HL-60/S4 treated with retinoic acid at 250 ng/mL for 4 days and 3 days (cell line): ENCODE results near the gene WDR72.
"Not testable (repeated sequence)": the region's sequence is repeated elsewhere in the genome, so short reads cannot be mapped to it uniquely, and the experiment has no call there.

Source experiments
- in situ Hi-C: fragments of 300-500 bp; cut with MboI; formaldehyde crosslinking; loops from 2 replicates; pipeline ENCODE4 v1.7.0; 2022; ENCODE audit warnings: low sequenced_read_pairs

Gene WDR72

DNA sequence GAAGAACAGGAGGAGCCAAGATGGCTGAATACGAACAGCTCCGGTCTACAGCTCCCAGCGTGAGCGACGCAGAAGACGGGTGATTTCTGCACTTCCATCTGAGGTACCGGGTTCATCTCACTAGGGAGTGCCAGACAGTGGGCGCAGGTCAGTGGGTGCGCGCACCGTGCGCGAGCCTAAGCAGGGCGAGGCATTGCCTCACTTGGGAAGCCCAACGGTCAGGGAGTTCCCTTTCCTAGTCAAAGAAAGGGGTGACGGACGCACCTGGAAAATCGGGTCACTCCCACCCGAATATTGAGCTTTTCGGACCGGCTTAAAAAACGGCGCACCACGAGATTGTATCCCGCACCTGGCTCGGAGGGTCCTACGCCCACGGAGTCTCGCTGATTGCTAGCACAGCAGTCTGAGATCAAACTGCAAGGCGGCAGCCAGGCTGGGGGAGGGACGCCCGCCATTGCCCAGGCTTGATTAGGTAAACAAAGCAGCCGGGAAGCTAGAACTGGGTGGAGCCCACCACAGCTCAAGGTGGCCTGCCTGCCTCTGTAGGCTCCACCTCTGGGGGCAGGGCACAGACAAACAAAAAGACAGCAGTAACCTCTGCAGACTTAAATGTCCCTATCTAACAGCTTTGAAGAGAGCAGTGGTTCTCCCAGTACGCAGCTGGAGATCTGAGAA lies 218.7 kb downstream of the WDR72 start:
- in situ Hi-C loops: not testable (repeated sequence)

- in situ Hi-C loops: no loop called here
Measured at GRCh38 chr15:53539878-53540277, 219.6 kb downstream of the WDR72 start.

DNA sequence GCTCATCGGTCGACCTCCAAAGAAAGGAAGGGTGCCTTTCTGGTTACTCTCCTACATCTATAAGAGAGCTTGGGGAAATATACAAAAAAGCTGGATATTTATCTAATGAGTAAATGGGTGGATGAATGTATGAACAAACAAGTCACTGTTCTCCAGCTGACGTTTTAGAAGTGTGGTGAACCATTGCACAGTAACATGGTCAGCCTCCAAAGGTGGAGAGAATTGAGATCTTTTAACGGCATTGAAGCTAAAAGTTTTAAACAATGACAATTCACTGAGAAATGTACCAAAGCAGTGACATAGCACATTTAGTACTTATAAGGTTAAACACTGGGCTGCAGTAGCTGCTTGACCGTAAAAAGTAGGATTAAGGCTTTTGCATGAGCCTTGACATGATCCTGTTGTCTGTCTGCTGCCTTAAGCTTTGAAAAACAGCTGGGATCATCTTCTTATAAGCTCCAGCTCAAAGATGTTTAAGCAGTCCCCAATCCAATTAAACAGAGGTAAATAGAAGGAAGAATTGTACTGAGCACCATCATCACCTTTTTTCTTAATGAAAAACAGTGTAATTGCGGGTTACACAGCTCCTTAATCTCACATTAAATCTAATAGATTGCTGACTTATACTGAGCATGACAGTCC lies 222.9 kb downstream of the WDR72 start:
- in situ Hi-C loops: no loop called here

DNA sequence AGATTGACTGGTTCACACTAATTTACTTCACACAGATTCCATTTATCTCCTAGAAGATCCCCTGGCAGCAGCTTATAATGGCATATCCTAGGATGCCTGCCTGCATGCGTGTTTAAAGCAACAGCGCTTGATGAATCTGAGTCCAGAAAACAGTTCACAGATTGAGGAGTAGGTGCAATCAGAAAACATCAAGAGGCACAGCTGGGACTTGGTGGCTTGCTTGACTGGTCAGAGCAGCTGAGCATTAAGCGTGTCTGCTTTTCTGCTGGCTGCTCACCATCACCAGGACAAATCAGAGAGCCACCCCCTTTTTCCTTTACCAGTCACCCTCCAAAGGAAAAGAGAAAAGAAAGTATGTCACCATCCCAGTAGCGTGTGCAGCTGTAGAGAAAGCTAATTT lies 223.6 kb downstream of the WDR72 start:
- in situ Hi-C loops: no loop called here

DNA sequence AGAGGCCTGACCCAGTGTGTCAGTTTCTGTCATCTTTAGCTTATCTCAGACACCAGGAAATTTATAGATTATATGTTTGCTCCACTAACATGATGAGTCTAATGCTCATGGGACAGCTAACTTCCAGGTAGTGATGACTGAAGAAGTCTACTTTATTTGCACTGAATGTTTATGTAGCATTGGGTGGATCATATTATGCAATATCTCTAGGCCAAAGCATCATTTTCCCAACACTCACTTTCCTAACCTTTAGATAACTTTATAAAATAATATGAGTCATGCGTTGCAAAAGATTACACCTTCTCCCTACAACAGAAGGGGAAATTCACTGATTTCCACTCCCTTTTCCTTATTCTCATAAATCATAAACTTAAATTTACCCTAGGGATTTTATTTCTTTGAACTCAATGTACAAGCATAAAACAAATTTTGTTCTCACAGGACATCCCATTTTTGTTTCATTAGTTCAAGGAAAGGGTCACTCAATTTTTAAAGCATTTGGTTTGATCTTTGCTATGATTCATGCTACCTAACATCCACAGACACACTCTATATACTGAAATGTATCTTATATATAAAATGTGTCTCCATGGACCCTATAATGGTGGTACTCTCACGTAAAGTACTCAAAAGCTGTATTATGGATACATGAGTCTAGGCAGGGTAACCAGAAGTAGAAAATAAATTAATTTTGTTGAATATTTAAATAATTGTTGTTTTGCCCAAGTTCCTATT lies 225.2 kb downstream of the WDR72 start:
- in situ Hi-C loops: no loop called here

DNA sequence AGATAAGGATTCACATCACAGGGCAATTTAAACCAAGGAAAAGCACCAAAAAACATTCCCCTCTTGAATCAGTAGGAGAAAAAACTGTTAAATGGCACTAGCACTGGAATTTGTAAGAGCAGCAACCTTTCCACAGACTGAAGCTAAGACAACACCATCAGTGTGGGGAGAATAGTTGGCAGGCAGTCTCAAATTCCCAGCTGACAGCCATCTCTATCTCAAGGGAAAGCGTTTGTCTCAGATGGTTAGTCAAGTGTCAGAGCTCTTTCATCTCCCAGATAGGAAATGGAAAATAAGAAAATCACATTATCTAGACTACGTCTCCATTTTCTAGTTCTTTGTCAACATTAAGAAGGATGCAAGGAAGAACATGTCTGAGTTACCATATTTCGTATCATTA lies 228.7 kb downstream of the WDR72 start:
- in situ Hi-C loops: no loop called here

- in situ Hi-C loops: no loop called here
Measured at GRCh38 chr15:53527996-53528395, 231.5 kb downstream of the WDR72 start.

- in situ Hi-C loops: no loop called here
Measured at GRCh38 chr15:53525894-53526293, 233.6 kb downstream of the WDR72 start.

DNA sequence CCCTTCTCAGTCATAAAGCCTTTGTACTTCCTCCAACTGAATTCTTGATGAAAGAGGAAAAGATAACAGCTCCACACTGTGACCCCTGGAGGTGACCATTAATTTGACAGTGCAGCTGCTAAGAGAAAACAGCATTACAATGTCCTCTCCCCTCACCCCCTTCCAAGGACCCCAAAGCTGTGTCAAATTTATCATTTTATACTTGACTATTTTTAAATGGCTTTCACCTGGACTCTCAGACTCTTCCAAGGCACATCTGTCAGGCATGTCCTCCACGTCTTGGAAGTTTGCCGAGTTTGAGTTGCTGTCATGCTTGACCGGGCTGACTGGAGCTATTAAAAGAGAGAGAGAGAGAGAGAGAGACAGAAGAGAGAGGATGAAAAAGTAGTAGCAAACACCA lies 236.5 kb downstream of the WDR72 start:
- in situ Hi-C loops: no loop called here

DNA sequence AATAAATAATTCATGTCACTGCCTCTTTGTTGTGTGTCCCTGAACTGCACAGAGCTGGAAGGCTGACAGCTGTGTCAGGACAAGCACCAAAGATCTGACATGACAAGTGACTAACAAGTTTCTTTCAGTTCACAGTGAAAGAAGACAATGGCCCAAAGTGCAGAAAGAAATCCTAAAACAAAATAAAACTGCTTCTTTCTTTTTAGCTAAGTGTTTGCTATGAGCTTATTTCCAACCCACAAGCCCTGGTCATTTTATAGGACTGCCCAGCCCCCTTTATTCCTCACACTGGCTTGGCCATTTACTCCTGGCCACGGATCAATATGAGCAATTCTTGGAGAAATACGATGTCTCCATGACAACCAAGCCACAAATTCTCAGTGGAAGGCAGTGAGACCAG lies 238.5 kb downstream of the WDR72 start:
- in situ Hi-C loops: no loop called here

DNA sequence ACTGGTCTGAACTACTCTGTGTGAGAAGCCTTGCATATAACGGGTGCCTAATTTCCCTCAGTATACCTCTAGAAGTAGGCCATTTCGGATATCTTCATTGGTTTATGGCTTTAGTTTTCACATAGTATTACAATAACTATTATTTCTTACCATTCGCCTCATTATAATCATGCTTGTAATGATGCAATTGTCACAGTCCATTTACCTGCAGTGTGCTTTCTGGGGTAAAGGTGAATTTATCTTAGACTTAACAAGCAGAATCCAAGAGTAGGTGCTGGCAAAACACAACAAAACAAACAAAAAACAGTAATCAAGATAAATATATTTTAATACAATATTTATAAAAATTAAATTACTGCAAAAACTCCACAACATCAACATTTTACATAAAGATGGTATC lies 246.0 kb downstream of the WDR72 start:
- in situ Hi-C loops: no loop called here

DNA sequence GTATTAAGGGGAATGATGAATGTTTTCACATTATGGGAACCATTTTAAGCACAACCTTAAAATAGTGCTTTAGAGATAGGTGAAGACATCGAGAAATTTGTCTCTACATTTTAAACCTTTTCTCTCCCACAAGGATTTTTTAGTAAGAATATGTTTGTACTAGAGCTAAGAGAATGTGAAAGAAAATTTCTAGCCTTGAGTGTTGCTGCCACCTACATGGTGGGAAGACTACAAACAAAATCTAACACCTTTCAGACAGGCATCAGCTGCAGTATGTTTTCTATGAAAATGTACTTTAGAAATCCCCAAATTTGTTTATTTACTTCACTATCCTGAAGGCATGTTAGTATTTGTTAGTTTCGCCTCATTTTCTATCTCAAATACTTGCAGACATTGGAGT lies 247.4 kb downstream of the WDR72 start:
- in situ Hi-C loops: no loop called here

- in situ Hi-C loops: no loop called here
Measured at GRCh38 chr15:53511175-53511574, 248.3 kb downstream of the WDR72 start.

- in situ Hi-C loops: no loop called here
Measured at GRCh38 chr15:53506370-53506769, 253.1 kb downstream of the WDR72 start.

DNA sequence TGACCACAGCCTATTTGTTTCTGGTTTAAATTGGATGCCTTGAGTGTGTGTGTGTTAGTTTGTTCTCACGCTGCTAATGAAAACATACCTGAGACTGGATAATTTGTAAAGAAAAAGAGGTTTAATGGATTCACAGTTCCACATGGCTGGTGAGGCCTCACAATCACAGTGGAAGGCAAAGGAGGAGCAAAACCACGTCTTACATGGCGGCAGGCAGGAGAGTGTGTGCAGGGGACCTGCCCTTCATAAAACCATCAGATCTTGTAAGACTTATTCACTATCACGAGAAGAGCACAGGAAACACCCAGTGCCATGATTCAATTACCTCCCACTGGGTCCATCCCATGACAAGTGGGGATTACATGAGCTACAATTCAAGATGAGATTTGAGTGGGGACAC lies 260.5 kb downstream of the WDR72 start:
- in situ Hi-C loops: no loop called here

DNA sequence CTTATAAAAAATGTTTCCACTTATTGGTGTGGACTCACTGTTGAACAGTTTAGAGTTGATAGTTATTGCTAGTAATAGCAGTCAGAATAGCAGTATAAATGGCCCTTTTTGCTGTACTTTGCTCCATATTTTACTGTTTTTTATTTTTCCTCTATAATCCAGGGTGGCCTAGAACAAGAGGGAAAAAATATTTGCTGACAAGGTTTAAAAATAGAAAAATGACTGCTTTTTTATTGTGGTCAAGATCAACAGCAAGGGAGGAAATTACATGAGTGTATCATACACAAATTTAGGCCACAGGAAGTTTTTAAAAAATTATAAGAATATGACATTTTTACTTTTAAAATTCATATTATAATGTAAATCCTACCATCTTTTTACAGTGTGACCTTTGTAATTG lies 269.1 kb downstream of the WDR72 start:
- in situ Hi-C loops: no loop called here

DNA sequence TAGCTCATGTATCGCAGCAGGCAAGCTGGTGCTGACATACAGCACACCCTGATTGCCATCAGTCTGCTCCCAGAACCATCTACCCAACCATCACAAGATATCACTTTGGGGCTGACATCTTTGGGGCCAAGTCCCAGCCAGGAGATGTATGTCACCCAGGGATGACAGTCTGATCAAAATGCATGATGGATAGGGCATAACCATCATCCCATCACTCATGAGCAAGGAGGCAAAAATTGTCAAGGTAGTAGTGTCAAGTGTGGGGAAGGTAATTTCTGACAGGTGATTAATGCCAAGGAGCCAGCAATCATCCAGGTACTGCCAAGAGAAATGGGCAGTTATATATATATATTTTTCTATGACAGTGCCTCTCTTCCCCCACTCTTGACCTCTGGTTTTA lies 277.4 kb downstream of the WDR72 start:
- in situ Hi-C loops: no loop called here

- in situ Hi-C loops: no loop called here
Measured at GRCh38 chr15:53477981-53478766, 281.3 kb downstream of the WDR72 start.

GRCh38 chr15:53473886-53474285 lies 285.6 kb downstream of the WDR72 start:
- in situ Hi-C loops: no loop called here

- in situ Hi-C loops: no loop called here
Measured at GRCh38 chr15:53473435-53473834, 286.0 kb downstream of the WDR72 start.

GRCh38 chr15:53472883-53473282 lies 286.6 kb downstream of the WDR72 start:
- in situ Hi-C loops: no loop called here
